HCT116 (cell line): Measurements from ENCODE around the gene PRKCH. TPM values are rescaled to one million over a fixed set of nuclear protein-coding genes. Genes with fewer than 3 reads are reported as not detected.

Source experiments
- ATAC-seq: fragments of 200-7000 bp; cut with Tn5 transposase; 2 replicates; pipeline ENCODE4 v1.9.1; 2020; ENCODE audit warnings: mild to moderate bottlenecking, moderate library complexity
- BruUV-seq: library from RNA; stranded (reverse); fragments of 400-500 nt; replicated peaks from 2 replicates; lab custom pipeline; 2021; lab: Mats Ljungman, UMichigan
- CTCF ChIA-PET: fragments of 300-600 bp; sonication (Branson Sonifier 250); formaldehyde crosslinking; loops from one replicate; lab custom pipeline; 2021; ENCODE audit warnings: antibody characterized with exemption; lab: Charles Lee
- POLR2A ChIA-PET: fragments of 300-600, 350-600 bp; sonication (Branson Sonifier 250); formaldehyde crosslinking; loops from one replicate; lab custom pipeline; 2021; ENCODE audit warnings: antibody characterized with exemption; lab: Charles Lee
- RAD21 ChIA-PET, 2 experiments: fragments of 300-600 bp; sonication (Branson Sonifier 250); formaldehyde crosslinking; loops; one replicate each; lab custom pipeline; 2023; ENCODE audit warnings: low total read pairs in 2 of 2; ENCODE audit not compliant: uncharacterized antibody in 2 of 2, unreplicated experiment in 2 of 2, low non-redundant PET in 1 of 2; lab: Charles Lee
- DNase-seq: peaks from one replicate; pipeline ENCODE4 v3.0.0-alpha.2; 2010; ENCODE audit warnings: low read depth, low spot score
- H2AFZ ChIP-seq: fragments of 200-600 bp; shearing (Covaris generic), sonication (generic); 2 replicates; pipeline ENCODE4 v1.6.1; 2017; ENCODE audit warnings: low read depth, mixed run types, mixed read lengths, antibody characterized with exemption, low read length; ENCODE audit not compliant: poor library complexity, severe bottlenecking
- H3K27ac ChIP-seq: 2 replicates; pipeline ENCODE4 v1.5.1; 2012; ENCODE audit warnings: low read depth, low read length
- H3K27me3 ChIP-seq: fragments of 200-600 bp; sonication (generic); 2 replicates; pipeline ENCODE4 v1.6.1; 2016; ENCODE audit warnings: mixed run types, low read length, mixed read lengths; ENCODE audit not compliant: insufficient read depth
- H3K36me3 ChIP-seq, 2 experiments: fragments of 200-500 bp in 1 of 2; fragments of 200-600 bp in 1 of 2; sonication (Bioruptor generic) in 1 of 2; sonication (generic) in 1 of 2; 2 replicates each; pipeline versions ENCODE4 v1.5.1 to v1.6.1; 2014 to 2016; ENCODE audit warnings: low read length in 2 of 2, inconsistent platforms in 1 of 2, mixed read lengths in 1 of 2, mixed run types in 1 of 2; ENCODE audit not compliant: insufficient read depth in 2 of 2, control insufficient read depth in 1 of 2
- H3K4me1 ChIP-seq, 2 experiments: fragments of 200-600 bp in 1 of 2; sonication (generic) in 1 of 2; 2 replicates each; pipeline versions ENCODE4 v1.5.1 to v1.6.1; 2012 to 2017; ENCODE audit warnings: low read length in 2 of 2, inconsistent platforms in 1 of 2, mild to moderate bottlenecking in 1 of 2, mixed read lengths in 1 of 2, mixed run types in 1 of 2, moderate library complexity in 1 of 2; ENCODE audit not compliant: insufficient read depth in 2 of 2, control insufficient read depth in 1 of 2
- H3K4me2 ChIP-seq: fragments of 200-600 bp; sonication (generic); 2 replicates; pipeline ENCODE4 v1.6.1; 2017; ENCODE audit warnings: mixed run types, low read length, mixed read lengths
- H3K4me3 ChIP-seq, 2 experiments: fragments of 200-600 bp in 1 of 2; sonication (generic) in 1 of 2; replicated peaks in 1 of 2; 2 replicates each; pipeline ENCODE4 v1.5.1; 2011 to 2016; ENCODE audit warnings: low read length in 2 of 2, control low read depth in 1 of 2, low read depth in 1 of 2, mild to moderate bottlenecking in 1 of 2, mixed read lengths in 1 of 2, mixed run types in 1 of 2
- H3K79me2 ChIP-seq: fragments of 200-600 bp; sonication (generic); 2 replicates; pipeline ENCODE4 v1.6.1; 2017; ENCODE audit warnings: mild to moderate bottlenecking, mixed run types, low read length, moderate library complexity, mixed read lengths; ENCODE audit not compliant: insufficient read depth
- H3K9ac ChIP-seq: fragments of 200-600 bp; sonication (generic); 2 replicates; pipeline ENCODE4 v1.6.1; 2016; ENCODE audit warnings: low read length, mixed read lengths
- H3K9me2 ChIP-seq: fragments of 200-600 bp; sonication (generic), shearing (Covaris generic); 2 replicates; pipeline ENCODE4 v1.6.1; 2017; ENCODE audit warnings: mixed run types, mild to moderate bottlenecking, moderate library complexity; ENCODE audit not compliant: insufficient read depth
- H3K9me3 ChIP-seq, 2 experiments: fragments of 200-500 bp in 1 of 2; fragments of 200-600 bp in 1 of 2; sonication (Bioruptor generic) in 1 of 2; sonication (generic) in 1 of 2; 2 replicates each; pipeline ENCODE4 v1.6.1; 2014 to 2017; ENCODE audit warnings: low read length in 2 of 2, mixed read lengths in 2 of 2, inconsistent platforms in 1 of 2, low read depth in 1 of 2, mild to moderate bottlenecking in 1 of 2, mixed run types in 1 of 2, moderate library complexity in 1 of 2; ENCODE audit not compliant: control insufficient read depth in 1 of 2, insufficient read depth in 1 of 2
- H4K20me1 ChIP-seq: fragments of 200-600 bp; sonication (generic), shearing (Covaris generic); 2 replicates; pipeline ENCODE4 v1.6.1; 2017; ENCODE audit warnings: mixed run types, mild to moderate bottlenecking, moderate library complexity; ENCODE audit not compliant: insufficient read depth
- ATF3 ChIP-seq: IDR thresholded peaks from 2 replicates; pipeline ENCODE4 v1.6.1; 2012
- CBX3 ChIP-seq: IDR thresholded peaks from 2 replicates; pipeline ENCODE4 v1.6.1; 2012; ENCODE audit warnings: low read depth
- CEBPB ChIP-seq: IDR thresholded peaks from 2 replicates; pipeline ENCODE4 v1.6.1; 2012; ENCODE audit warnings: low read depth
- CTCF ChIP-seq, 3 experiments: fragments of 200-600 bp in 1 of 3; sonication (generic) in 1 of 3; IDR thresholded peaks in 2 of 3; conservative IDR thresholded peaks in 1 of 3; 2 replicates each; pipeline ENCODE4 v1.5.1; 2012 to 2017; ENCODE audit warnings: low read depth in 2 of 3, low read length in 2 of 3, antibody characterized with exemption in 1 of 3, borderline replicate concordance in 1 of 3, control low read depth in 1 of 3, mild to moderate bottlenecking in 1 of 3, mixed read lengths in 1 of 3, mixed run types in 1 of 3, moderate library complexity in 1 of 3; ENCODE audit not compliant: insufficient read depth in 1 of 3
- EGR1 ChIP-seq: IDR thresholded peaks from 2 replicates; pipeline ENCODE4 v1.6.1; 2012; ENCODE audit warnings: low read depth
- ELF1 ChIP-seq: IDR thresholded peaks from 2 replicates; pipeline ENCODE4 v1.6.1; 2012; ENCODE audit warnings: low read depth, borderline replicate concordance
- EZH2 ChIP-seq: fragments of 200-600 bp; sonication (generic); IDR thresholded peaks from 2 replicates; pipeline ENCODE4 v1.6.1; 2017; ENCODE audit warnings: antibody characterized with exemption, mixed run types
- EZH2phosphoT487 ChIP-seq: fragments of 200-600 bp; IDR thresholded peaks from 2 replicates; pipeline ENCODE4 v1.6.1; 2018; ENCODE audit warnings: antibody characterized with exemption, borderline replicate concordance
- JUND ChIP-seq: IDR thresholded peaks from 2 replicates; pipeline ENCODE4 v1.6.1; 2012
- MAX ChIP-seq: IDR thresholded peaks from 2 replicates; pipeline ENCODE4 v1.6.1; 2012
- POLR2A ChIP-seq: IDR thresholded peaks from 2 replicates; pipeline ENCODE4 v1.7.0; 2011; ENCODE audit warnings: borderline replicate concordance; ENCODE audit not compliant: insufficient read depth, insufficient read length; ENCODE audit errors: extremely low read depth
- POLR2AphosphoS5 ChIP-seq: IDR thresholded peaks from 2 replicates; pipeline ENCODE4 v1.6.1; 2011; ENCODE audit warnings: mild to moderate bottlenecking, low read depth, low read length, moderate library complexity
- RAD21 ChIP-seq: IDR thresholded peaks from 2 replicates; pipeline ENCODE4 v1.6.1; 2012; ENCODE audit warnings: low read depth, mild to moderate bottlenecking
- REST ChIP-seq: IDR thresholded peaks from 2 replicates; pipeline ENCODE4 v1.6.1; 2012; ENCODE audit warnings: low read depth
- SIN3A ChIP-seq: IDR thresholded peaks from 2 replicates; pipeline ENCODE4 v1.6.1; 2012; ENCODE audit warnings: low read depth
- SP1 ChIP-seq: IDR thresholded peaks from 2 replicates; pipeline ENCODE4 v1.6.1; 2012; ENCODE audit warnings: low read depth
- SRF ChIP-seq: IDR thresholded peaks from 2 replicates; pipeline ENCODE4 v1.6.1; 2012; ENCODE audit warnings: low read depth
- ZBTB33 ChIP-seq: IDR thresholded peaks from 2 replicates; pipeline ENCODE4 v1.6.1; 2011; ENCODE audit warnings: mild to moderate bottlenecking, low read length, moderate library complexity; ENCODE audit not compliant: insufficient replicate concordance; ENCODE audit errors: extremely low read depth
- ZFX ChIP-seq: fragments of 450-650 bp; IDR thresholded peaks from 2 replicates; pipeline ENCODE4 v1.6.1; 2017
- ZNF274 ChIP-seq: fragments of 200-500 bp; sonication (Bioruptor generic); IDR thresholded peaks from 2 replicates; pipeline ENCODE4 v1.6.1; 2014; ENCODE audit warnings: mild to moderate bottlenecking, low read depth, low read length, inconsistent platforms
- intact Hi-C: fragments of 100-400 bp; cut with micrococcal nuclease; formaldehyde crosslinking; loops from 2 replicates; pipeline ENCODE4 v1.10.0; 2022
- total RNA-seq: library from RNA; stranded (reverse); gene quantifications from one replicate; pipeline ENCODE4 v1.2.1, GENCODE V29; 2021; ENCODE audit not compliant: unreplicated experiment

The PRKCH gene
- total RNA-seq, 1 experiment from 2014 or later: 16.6 TPM

GRCh38 chr14:61406675-61407074 lies 85.3 kb downstream of the PRKCH start:
- TF ChIP-seq JUND (no peak), REST (no peak), MAX (no peak), SIN3A (no peak), POLR2A (no peak), CBX3 (no peak), ELF1 (no peak), EZH2 (no peak), SRF (no peak), ZFX (no peak), EZH2phosphoT487 (no peak), ATF3 (no peak), EGR1 (no peak), ZNF274 (no peak), CTCF (IDR thresholded peaks at IDR 0.05 in 2 of 3, conservative IDR thresholded peaks at IDR 0.05 in 1 of 3; ENCODE audit: borderline replicate concordance in 1 of 3, insufficient read depth in 1 of 3, low read depth in 2 of 3, low read length in 2 of 3) (no peak), RAD21 (no peak), POLR2AphosphoS5 (no peak), CEBPB (no peak), SP1 (no peak), ZBTB33 (no peak)
- Histone ChIP-seq H3K27ac (no peak overlapping the region), H2AFZ (no peak overlapping the region), H3K4me3 (no peak overlapping the region), H3K4me2 (no peak overlapping the region), H3K9me3 (no peaks in the 10 kb centered on the region), H3K9ac (no peak overlapping the region), H3K27me3 (no peaks in the 10 kb centered on the region), H3K36me3 (no peaks in the 10 kb centered on the region), H4K20me1 (no peaks in the 10 kb centered on the region), H3K9me2 (no peaks in the 10 kb centered on the region), H3K4me1 (no peaks in the 10 kb centered on the region), H3K79me2 (no peaks in the 10 kb centered on the region)
- BruUV-seq: no TSS peak
- POLR2A ChIA-PET: no interaction called here
- CTCF ChIA-PET: no interaction called here
- DNase-seq (no peak), ATAC-seq (no peak)
- RAD21 ChIA-PET: no interaction called here
- intact Hi-C loops: no loop called here
